Panc1 (cell line): ENCODE results near the gene HOXD13. TPM values are rescaled to one million over a fixed set of nuclear protein-coding genes. Genes with fewer than 3 reads are reported as not detected.

ENCODE experiments used
- ATAC-seq: fragments of 200-7000 bp; cut with Tn5 transposase; 2 replicates; pipeline ENCODE4 v1.9.1; 2020; ENCODE audit warnings: mild to moderate bottlenecking, moderate library complexity
- BruUV-seq: library from RNA; stranded (reverse); fragments of 400-500 nt; replicated peaks from 2 replicates; lab custom pipeline; 2021; lab: Mats Ljungman, UMichigan
- CTCF ChIA-PET: fragments of 300-600 bp; sonication (Branson Sonifier 250); formaldehyde crosslinking; loops from one replicate; lab custom pipeline; 2022; ENCODE audit warnings: antibody characterized with exemption; lab: Charles Lee
- POLR2A ChIA-PET: fragments of 300-600 bp; sonication (Branson Sonifier 250); formaldehyde crosslinking; loops from one replicate; lab custom pipeline; 2022; ENCODE audit warnings: antibody characterized with exemption; lab: Charles Lee
- DNase-seq: peaks from one replicate; pipeline ENCODE4 v3.0.0-alpha.2; 2010; ENCODE audit warnings: low read depth, low spot score
- H3K27ac ChIP-seq: 2 replicates; pipeline ENCODE4 v1.5.1; 2011; ENCODE audit warnings: mild to moderate bottlenecking, low read length, inconsistent platforms
- H3K27me3 ChIP-seq: fragments of 200-500 bp; sonication (Bioruptor generic); 2 replicates; pipeline ENCODE4 v1.6.0; 2014; ENCODE audit warnings: low read length, inconsistent platforms; ENCODE audit not compliant: control insufficient read depth, insufficient read depth
- H3K36me3 ChIP-seq: fragments of 200-500 bp; sonication (Bioruptor generic); 2 replicates; pipeline ENCODE4 v1.5.1; 2014; ENCODE audit warnings: inconsistent platforms, mild to moderate bottlenecking, low read length, moderate library complexity; ENCODE audit not compliant: control insufficient read depth, insufficient read depth
- H3K4me1 ChIP-seq: 2 replicates; pipeline ENCODE4 v1.5.1; 2011; ENCODE audit warnings: inconsistent platforms, mild to moderate bottlenecking, low read length, moderate library complexity; ENCODE audit not compliant: control insufficient read depth, insufficient read depth
- H3K4me3 ChIP-seq, 2 experiments: 2 replicates each; pipeline ENCODE4 v1.5.1; 2011 to 2012; ENCODE audit warnings: low read depth in 2 of 2, low read length in 2 of 2, mild to moderate bottlenecking in 2 of 2, inconsistent platforms in 1 of 2, moderate library complexity in 1 of 2
- H3K9me3 ChIP-seq: fragments of 200-500 bp; sonication (Bioruptor generic); 2 replicates; pipeline ENCODE4 v1.5.1; 2014; ENCODE audit warnings: low read depth, mild to moderate bottlenecking, inconsistent platforms, low read length, moderate library complexity; ENCODE audit not compliant: control insufficient read depth, insufficient read depth
- POLR2AphosphoS5 ChIP-seq: IDR thresholded peaks from 2 replicates; pipeline ENCODE4 v1.6.1; 2012; ENCODE audit warnings: mild to moderate bottlenecking, low read depth, low read length, moderate library complexity
- SIN3A ChIP-seq: IDR thresholded peaks from 2 replicates; pipeline ENCODE4 v1.6.1; 2012; ENCODE audit warnings: low read depth, mild to moderate bottlenecking, low read length, moderate library complexity, borderline replicate concordance; ENCODE audit not compliant: insufficient read depth
- TCF7L2 ChIP-seq: IDR thresholded peaks from 2 replicates; pipeline ENCODE4 v1.6.1; 2011; ENCODE audit warnings: mild to moderate bottlenecking, low read depth, low read length, inconsistent platforms
- in situ Hi-C: cut with HindIII; loops from 2 replicates; pipeline ENCODE4 v1.10.0; 2016; ENCODE audit warnings: low sequenced_read_pairs, low pct_unique_long_range_greater_than_20kb
- intact Hi-C: fragments of 100-400 bp; cut with micrococcal nuclease; formaldehyde crosslinking; loops from one replicate; pipeline ENCODE4 v1.10.0; 2022; ENCODE audit not compliant: unreplicated experiment
- total RNA-seq: library from RNA; stranded (reverse); gene quantifications from one replicate; pipeline ENCODE4 v1.2.1, GENCODE V29; 2021; ENCODE audit not compliant: unreplicated experiment
- TF ChIP-seq, protein P1 (sequence below), 2 experiments: IDR thresholded peaks; 2 replicates each; pipeline ENCODE4 v1.6.1; 2011 to 2012; ENCODE audit warnings: low read depth in 2 of 2, control low read depth in 1 of 2, low read length in 1 of 2, mild to moderate bottlenecking in 1 of 2, moderate library complexity in 1 of 2; ENCODE audit not compliant: insufficient read depth in 1 of 2
- TF ChIP-seq, protein P2 (sequence below): fragments of 450-650 bp; IDR thresholded peaks from 2 replicates; pipeline ENCODE4 v1.5.1; 2017; ENCODE audit warnings: mild to moderate bottlenecking

The HOXD13 gene
- total RNA-seq, 1 experiment from 2014 or later, result not detected

DNA sequence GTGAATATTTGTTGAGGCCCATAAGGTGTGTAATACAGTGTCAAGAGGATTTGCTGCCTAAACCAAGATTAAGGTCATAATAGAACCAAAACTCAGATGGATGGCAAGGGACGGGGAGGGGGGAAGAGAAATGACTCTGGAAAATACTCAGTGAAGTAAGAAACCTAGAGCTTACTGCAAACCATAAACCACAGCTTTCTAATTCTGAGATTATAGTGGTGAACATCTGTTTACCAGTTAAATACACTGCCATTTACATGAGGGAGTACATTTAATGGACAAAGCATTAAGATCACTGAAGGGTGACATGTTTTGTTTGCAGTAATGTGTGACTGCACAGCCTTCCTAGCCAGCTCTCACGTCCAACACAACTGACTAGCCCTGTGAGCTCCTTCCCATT, 28.6 kb upstream of the HOXD13 start:
- DNase-seq (no peak), ATAC-seq (no peak)
- H3K36me3 ChIP-seq, result no peaks in the 10 kb centered on the region
- no peaks in the 10 kb centered on the region for H3K27me3 ChIP-seq
- POLR2A ChIA-PET, result no interaction called here
- no peaks in the 10 kb centered on the region for H3K9me3 ChIP-seq
- CTCF ChIA-PET, result no interaction called here
- in situ Hi-C loops, result no loop called here
- TF ChIP-seq, protein P1, sequence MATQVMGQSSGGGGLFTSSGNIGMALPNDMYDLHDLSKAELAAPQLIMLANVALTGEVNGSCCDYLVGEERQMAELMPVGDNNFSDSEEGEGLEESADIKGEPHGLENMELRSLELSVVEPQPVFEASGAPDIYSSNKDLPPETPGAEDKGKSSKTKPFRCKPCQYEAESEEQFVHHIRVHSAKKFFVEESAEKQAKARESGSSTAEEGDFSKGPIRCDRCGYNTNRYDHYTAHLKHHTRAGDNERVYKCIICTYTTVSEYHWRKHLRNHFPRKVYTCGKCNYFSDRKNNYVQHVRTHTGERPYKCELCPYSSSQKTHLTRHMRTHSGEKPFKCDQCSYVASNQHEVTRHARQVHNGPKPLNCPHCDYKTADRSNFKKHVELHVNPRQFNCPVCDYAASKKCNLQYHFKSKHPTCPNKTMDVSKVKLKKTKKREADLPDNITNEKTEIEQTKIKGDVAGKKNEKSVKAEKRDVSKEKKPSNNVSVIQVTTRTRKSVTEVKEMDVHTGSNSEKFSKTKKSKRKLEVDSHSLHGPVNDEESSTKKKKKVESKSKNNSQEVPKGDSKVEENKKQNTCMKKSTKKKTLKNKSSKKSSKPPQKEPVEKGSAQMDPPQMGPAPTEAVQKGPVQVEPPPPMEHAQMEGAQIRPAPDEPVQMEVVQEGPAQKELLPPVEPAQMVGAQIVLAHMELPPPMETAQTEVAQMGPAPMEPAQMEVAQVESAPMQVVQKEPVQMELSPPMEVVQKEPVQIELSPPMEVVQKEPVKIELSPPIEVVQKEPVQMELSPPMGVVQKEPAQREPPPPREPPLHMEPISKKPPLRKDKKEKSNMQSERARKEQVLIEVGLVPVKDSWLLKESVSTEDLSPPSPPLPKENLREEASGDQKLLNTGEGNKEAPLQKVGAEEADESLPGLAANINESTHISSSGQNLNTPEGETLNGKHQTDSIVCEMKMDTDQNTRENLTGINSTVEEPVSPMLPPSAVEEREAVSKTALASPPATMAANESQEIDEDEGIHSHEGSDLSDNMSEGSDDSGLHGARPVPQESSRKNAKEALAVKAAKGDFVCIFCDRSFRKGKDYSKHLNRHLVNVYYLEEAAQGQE (IDR thresholded peaks at IDR 0.05; ENCODE audit: insufficient read depth in 1 of 2, low read depth in 2 of 2, low read length in 1 of 2), result no peak
- no peak overlapping the region for H3K27ac ChIP-seq
- no peak overlapping the region for H3K4me3 ChIP-seq
- no TSS peak for BruUV-seq
- H3K4me1 ChIP-seq, result no peaks in the 10 kb centered on the region
- intact Hi-C loops, result no loop called here

GRCh38 chr2:176066645-176067588, 25.6 kb upstream of the HOXD13 start:
- CTCF ChIA-PET, result no interaction called here
- H3K4me3 ChIP-seq, result no peak overlapping the region
- H3K9me3 ChIP-seq, result no peaks in the 10 kb centered on the region
- no peaks in the 10 kb centered on the region for H3K27me3 ChIP-seq
- in situ Hi-C loops, result no loop called here
- POLR2A ChIA-PET, result no interaction called here
- no peak overlapping the region for H3K27ac ChIP-seq
- no peaks in the 10 kb centered on the region for H3K4me1 ChIP-seq
- no peaks in the 10 kb centered on the region for H3K36me3 ChIP-seq
- no TSS peak for BruUV-seq
- TF ChIP-seq POLR2AphosphoS5 (no peak), SIN3A (no peak), TCF7L2 (no peak)
- TF ChIP-seq, protein P2, sequence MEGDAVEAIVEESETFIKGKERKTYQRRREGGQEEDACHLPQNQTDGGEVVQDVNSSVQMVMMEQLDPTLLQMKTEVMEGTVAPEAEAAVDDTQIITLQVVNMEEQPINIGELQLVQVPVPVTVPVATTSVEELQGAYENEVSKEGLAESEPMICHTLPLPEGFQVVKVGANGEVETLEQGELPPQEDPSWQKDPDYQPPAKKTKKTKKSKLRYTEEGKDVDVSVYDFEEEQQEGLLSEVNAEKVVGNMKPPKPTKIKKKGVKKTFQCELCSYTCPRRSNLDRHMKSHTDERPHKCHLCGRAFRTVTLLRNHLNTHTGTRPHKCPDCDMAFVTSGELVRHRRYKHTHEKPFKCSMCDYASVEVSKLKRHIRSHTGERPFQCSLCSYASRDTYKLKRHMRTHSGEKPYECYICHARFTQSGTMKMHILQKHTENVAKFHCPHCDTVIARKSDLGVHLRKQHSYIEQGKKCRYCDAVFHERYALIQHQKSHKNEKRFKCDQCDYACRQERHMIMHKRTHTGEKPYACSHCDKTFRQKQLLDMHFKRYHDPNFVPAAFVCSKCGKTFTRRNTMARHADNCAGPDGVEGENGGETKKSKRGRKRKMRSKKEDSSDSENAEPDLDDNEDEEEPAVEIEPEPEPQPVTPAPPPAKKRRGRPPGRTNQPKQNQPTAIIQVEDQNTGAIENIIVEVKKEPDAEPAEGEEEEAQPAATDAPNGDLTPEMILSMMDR, result no peak
- TF ChIP-seq, protein P1 (IDR thresholded peaks at IDR 0.05; ENCODE audit: insufficient read depth in 1 of 2, low read depth in 2 of 2, low read length in 1 of 2), result no peak
- no peak for ATAC-seq
- intact Hi-C loops, result no loop called here
- DNase-seq, result no peak
